Trophoblast cell (in vitro differentiated cells and primary cell): ENCODE measurements around the gene SREBF1.

Experiments used
- DNase-seq, 2 donors: peaks; one replicate each; pipeline ENCODE4 v3.0.0-alpha.2; 2016
- H2AFZ ChIP-seq: 2 replicates; pipeline ENCODE4 v1.6.1; 2013; ENCODE audit warnings: low read length, moderate library complexity, mild to moderate bottlenecking; ENCODE audit not compliant: insufficient read depth, poor library complexity
- H2AK5ac ChIP-seq: 2 replicates; pipeline ENCODE4 v1.6.1; 2013; ENCODE audit warnings: mild to moderate bottlenecking, low read length
- H2BK120ac ChIP-seq: 2 replicates; pipeline ENCODE4 v1.6.1; 2013; ENCODE audit warnings: low read length, mild to moderate bottlenecking, moderate library complexity; ENCODE audit not compliant: insufficient read depth, poor library complexity
- H2BK12ac ChIP-seq: 2 replicates; pipeline ENCODE4 v1.6.1; 2013; ENCODE audit warnings: mild to moderate bottlenecking, low read length, moderate library complexity
- H2BK5ac ChIP-seq: 2 replicates; pipeline ENCODE4 v1.6.1; 2013; ENCODE audit warnings: low read length, low read depth, moderate library complexity, mild to moderate bottlenecking; ENCODE audit not compliant: poor library complexity
- H3K14ac ChIP-seq: 2 replicates; pipeline ENCODE4 v1.6.1; 2013; ENCODE audit warnings: mild to moderate bottlenecking, low read length
- H3K18ac ChIP-seq: 2 replicates; pipeline ENCODE4 v1.6.1; 2013; ENCODE audit warnings: mild to moderate bottlenecking, low read length
- H3K23ac ChIP-seq: 2 replicates; pipeline ENCODE4 v1.6.1; 2013; ENCODE audit warnings: low read length
- H3K27ac ChIP-seq: 2 replicates; pipeline ENCODE4 v1.5.1; 2013; ENCODE audit warnings: low read depth, mild to moderate bottlenecking, inconsistent platforms, low read length, moderate library complexity
- H3K27me3 ChIP-seq: 2 replicates; pipeline ENCODE4 v1.6.1; 2013; ENCODE audit warnings: inconsistent platforms, mild to moderate bottlenecking, low read length, moderate library complexity; ENCODE audit not compliant: insufficient read depth
- H3K36me3 ChIP-seq, 2 experiments: 1 replicate in 1 of 2; 2 replicates in 1 of 2; pipeline ENCODE4 v1.6.1; 2013; ENCODE audit warnings: low read length in 2 of 2, mild to moderate bottlenecking in 2 of 2, moderate library complexity in 1 of 2; ENCODE audit not compliant: insufficient read depth in 2 of 2, control insufficient read depth in 1 of 2
- H3K4ac ChIP-seq: 2 replicates; pipeline ENCODE4 v1.6.1; 2013; ENCODE audit warnings: low read depth, mild to moderate bottlenecking, low read length, moderate library complexity
- H3K4me1 ChIP-seq, 2 experiments: 1 replicate in 1 of 2; 2 replicates in 1 of 2; pipeline ENCODE4 v1.6.1; 2013; ENCODE audit warnings: low read length in 2 of 2, mild to moderate bottlenecking in 2 of 2, moderate library complexity in 1 of 2; ENCODE audit not compliant: insufficient read depth in 2 of 2, control insufficient read depth in 1 of 2
- H3K4me2 ChIP-seq: 2 replicates; pipeline ENCODE4 v1.6.1; 2013; ENCODE audit warnings: inconsistent platforms, mild to moderate bottlenecking, low read length, moderate library complexity
- H3K4me3 ChIP-seq: 2 replicates; pipeline ENCODE4 v1.5.1; 2013; ENCODE audit warnings: mild to moderate bottlenecking, low read depth, low read length, inconsistent platforms
- H3K79me1 ChIP-seq: one replicate; pipeline ENCODE4 v1.6.1; 2013; ENCODE audit warnings: low read length
- H3K79me2 ChIP-seq: 2 replicates; pipeline ENCODE4 v1.6.1; 2013; ENCODE audit warnings: low read length, mild to moderate bottlenecking; ENCODE audit not compliant: control insufficient read depth, insufficient read depth, poor library complexity
- H3K9ac ChIP-seq: 2 replicates; pipeline ENCODE4 v1.6.1; 2013; ENCODE audit warnings: mild to moderate bottlenecking, low read length
- H3K9me3 ChIP-seq: 2 replicates; pipeline ENCODE4 v1.6.1; 2013; ENCODE audit warnings: low read depth, mild to moderate bottlenecking, control low read depth, inconsistent platforms, low read length; ENCODE audit not compliant: insufficient read depth
- H4K12ac ChIP-seq: 2 replicates; pipeline ENCODE4 v1.6.1; 2013; ENCODE audit warnings: low read depth, mild to moderate bottlenecking, low read length, moderate library complexity
- H4K8ac ChIP-seq: 2 replicates; pipeline ENCODE4 v1.6.1; 2013; ENCODE audit warnings: low read depth, mild to moderate bottlenecking, low read length, moderate library complexity
- H4K91ac ChIP-seq: one replicate; pipeline ENCODE4 v1.6.1; 2013; ENCODE audit warnings: low read depth, mild to moderate bottlenecking, low read length, moderate library complexity
- WGBS: extraction: QIAGEN DNeasy Blood & Tissue Kit; methylation state at CpG from one replicate; pipeline ENCODE4 v1.1.7; 2013; ENCODE audit warnings: missing lambda C conversion rate; ENCODE audit not compliant: insufficient read length, insufficient coverage; ENCODE audit errors: extremely low coverage; 5-methylcytosine and 5-hydroxymethylcytosine counted together

SREBF1 gene

GRCh38 chr17:17776889-17777288 is 59.9 kb downstream of the SREBF1 start:
- H3K79me1 ChIP-seq: peaks cover 19% of the 10 kb centered on the region
- H3K23ac ChIP-seq: no peak overlapping the region
- no peak overlapping the region for H2BK5ac ChIP-seq
- H2BK12ac ChIP-seq: no peak overlapping the region
- no peak overlapping the region for H3K4ac ChIP-seq
- H3K18ac ChIP-seq: no peak overlapping the region
- no peaks in the 10 kb centered on the region for H3K27me3 ChIP-seq
- no peak overlapping the region for H3K27ac ChIP-seq
- H2AFZ ChIP-seq: no peak overlapping the region
- H4K91ac ChIP-seq: no peak overlapping the region
- WGBS: no CpG with 5 or more reads among the region's 3 CpGs
- no peak for DNase-seq
- H2BK120ac ChIP-seq: no peak overlapping the region
- H3K4me1 ChIP-seq: peaks cover 33 to 35% of the 10 kb centered on the region in 2 experiments
- H3K79me2 ChIP-seq: peaks cover 3% of the 10 kb centered on the region
- peaks cover under 1% of the 10 kb centered on the region for H3K9me3 ChIP-seq
- no peak overlapping the region for H3K9ac ChIP-seq
- no peak overlapping the region for H2AK5ac ChIP-seq
- no peak overlapping the region for H3K14ac ChIP-seq
- no peak overlapping the region for H3K4me2 ChIP-seq
- no peak overlapping the region for H4K8ac ChIP-seq
- H4K12ac ChIP-seq: no peak overlapping the region
- no peak overlapping the region for H3K4me3 ChIP-seq
- no peaks in the 10 kb centered on the region for H3K36me3 ChIP-seq

- H2BK120ac ChIP-seq: no peak overlapping the region
- no peak overlapping the region for H4K8ac ChIP-seq
- H3K23ac ChIP-seq: no peak overlapping the region
- H2AFZ ChIP-seq: no peak overlapping the region
- peaks cover 1% of the 10 kb centered on the region for H3K79me2 ChIP-seq
- H3K27ac ChIP-seq: no peak overlapping the region
- H3K4ac ChIP-seq: no peak overlapping the region
- H3K14ac ChIP-seq: no peak overlapping the region
- no peak overlapping the region for H2BK12ac ChIP-seq
- DNase-seq: no peak
- no peak overlapping the region for H2BK5ac ChIP-seq
- no peak overlapping the region for H3K9ac ChIP-seq
- H3K36me3 ChIP-seq: no peaks in the 10 kb centered on the region
- peaks cover 3% of the 10 kb centered on the region for H3K79me1 ChIP-seq
- no peak overlapping the region for H4K91ac ChIP-seq
- H3K4me1 ChIP-seq: peaks cover 12 to 14% of the 10 kb centered on the region in 2 experiments
- no peak overlapping the region for H3K4me3 ChIP-seq
- H3K18ac ChIP-seq: no peak overlapping the region
- H4K12ac ChIP-seq: no peak overlapping the region
- H3K4me2 ChIP-seq: no peak overlapping the region
- H3K9me3 ChIP-seq: peaks cover 3% of the 10 kb centered on the region
- no peak overlapping the region for H2AK5ac ChIP-seq
- WGBS: no CpG with 5 or more reads among the region's 21 CpGs
- no peaks in the 10 kb centered on the region for H3K27me3 ChIP-seq
These were observed 62.5 kb downstream of the SREBF1 start for GRCh38 chr17:17774009-17774881.

- WGBS: no CpG with 5 or more reads among the region's 3 CpGs
- H4K91ac ChIP-seq: no peak overlapping the region
- H2AFZ ChIP-seq: no peak overlapping the region
- H3K9me3 ChIP-seq: peaks cover 3% of the 10 kb centered on the region
- H3K27me3 ChIP-seq: no peaks in the 10 kb centered on the region
- no peak overlapping the region for H3K14ac ChIP-seq
- no peak overlapping the region for H3K4ac ChIP-seq
- no peaks in the 10 kb centered on the region for H3K36me3 ChIP-seq
- no peak overlapping the region for H3K9ac ChIP-seq
- DNase-seq: no peak
- H4K12ac ChIP-seq: no peak overlapping the region
- H2BK12ac ChIP-seq: no peak overlapping the region
- no peak overlapping the region for H3K27ac ChIP-seq
- no peaks in the 10 kb centered on the region for H3K79me2 ChIP-seq
- H2BK120ac ChIP-seq: no peak overlapping the region
- H3K4me1 ChIP-seq: no peaks in the 10 kb centered on the region
- H2AK5ac ChIP-seq: no peak overlapping the region
- H3K23ac ChIP-seq: no peak overlapping the region
- H4K8ac ChIP-seq: no peak overlapping the region
- no peak overlapping the region for H3K4me2 ChIP-seq
- H3K18ac ChIP-seq: no peak overlapping the region
- H3K79me1 ChIP-seq: no peaks in the 10 kb centered on the region
- H2BK5ac ChIP-seq: no peak overlapping the region
- H3K4me3 ChIP-seq: no peak overlapping the region
These were observed 64.6 kb downstream of the SREBF1 start for GRCh38 chr17:17772231-17772630.

GRCh38 chr17:17771498-17772201 is 65.1 kb downstream of the SREBF1 start:
- H3K4me3 ChIP-seq: no peak overlapping the region
- H3K27ac ChIP-seq: no peak overlapping the region
- H2BK5ac ChIP-seq: no peak overlapping the region
- H3K9ac ChIP-seq: no peak overlapping the region
- no peak overlapping the region for H3K23ac ChIP-seq
- no peak overlapping the region for H3K14ac ChIP-seq
- H3K4me1 ChIP-seq: no peaks in the 10 kb centered on the region
- no peak overlapping the region for H3K4ac ChIP-seq
- no peak overlapping the region for H4K8ac ChIP-seq
- H3K36me3 ChIP-seq: no peaks in the 10 kb centered on the region
- H3K79me1 ChIP-seq: no peaks in the 10 kb centered on the region
- no peak overlapping the region for H2AK5ac ChIP-seq
- no peak overlapping the region for H3K18ac ChIP-seq
- no peaks in the 10 kb centered on the region for H3K27me3 ChIP-seq
- no peaks in the 10 kb centered on the region for H3K79me2 ChIP-seq
- H4K12ac ChIP-seq: no peak overlapping the region
- no peak overlapping the region for H2BK12ac ChIP-seq
- H4K91ac ChIP-seq: no peak overlapping the region
- no peak overlapping the region for H2BK120ac ChIP-seq
- DNase-seq: no peak
- no peak overlapping the region for H2AFZ ChIP-seq
- no CpG with 5 or more reads among the region's 10 CpGs for WGBS
- peaks cover 3% of the 10 kb centered on the region for H3K9me3 ChIP-seq
- H3K4me2 ChIP-seq: no peak overlapping the region
